IPS-NIHi7 (cell line): ENCODE results near the gene NF1.
"Not testable (repeated sequence)": the region's sequence is repeated elsewhere in the genome, so short reads cannot be mapped to it uniquely, and the experiment has no call there.

Experiments used
- DNase-seq: peaks from one replicate; pipeline ENCODE4 v3.0.0; 2012; ENCODE audit warnings: mixed read lengths; ENCODE audit errors: extremely low spot score

The NF1 gene

DNA sequence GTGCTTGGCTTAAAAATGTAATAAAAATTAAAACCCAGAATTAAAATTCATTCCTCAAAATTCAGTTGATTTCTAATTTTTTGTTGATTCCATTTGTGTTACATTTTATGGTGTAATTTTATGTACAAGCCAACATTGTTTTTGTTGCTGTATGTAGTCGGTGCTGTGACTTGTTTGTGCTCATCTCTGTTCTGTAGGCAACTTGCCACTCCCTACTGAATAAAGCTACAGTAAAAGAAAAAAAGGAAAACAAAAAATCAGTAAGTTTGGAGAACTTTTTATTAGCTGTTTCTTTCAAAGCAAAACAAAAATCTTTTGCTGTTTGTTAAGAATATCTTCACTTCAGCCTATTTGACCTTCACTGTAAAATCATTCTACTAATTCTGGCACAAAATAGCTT, 158.0 kb downstream of the NF1 start:
- DNase-seq, result no peak

GRCh38 chr17:31254654-31255053, 159.9 kb downstream of the NF1 start:
- DNase-seq, result no peak

DNA sequence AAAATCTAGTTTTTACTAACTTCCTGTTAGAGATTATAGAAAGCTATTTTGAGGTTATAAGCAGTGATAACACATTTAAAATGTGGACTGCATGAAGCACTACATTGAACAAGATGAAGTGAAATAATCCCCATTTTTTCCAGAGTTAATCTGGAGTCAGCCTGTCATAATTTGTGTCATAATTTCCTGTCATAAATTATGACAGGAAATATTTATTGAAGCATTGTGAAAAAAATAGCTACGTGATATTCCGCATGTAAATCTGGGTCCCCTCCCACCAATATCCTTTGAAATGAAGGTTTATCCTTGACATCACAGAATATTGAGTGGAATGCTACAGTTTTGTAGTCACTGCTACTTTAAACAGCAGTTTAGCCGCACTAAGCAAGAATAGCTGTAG, 162.2 kb downstream of the NF1 start:
- no peak for DNase-seq

DNA sequence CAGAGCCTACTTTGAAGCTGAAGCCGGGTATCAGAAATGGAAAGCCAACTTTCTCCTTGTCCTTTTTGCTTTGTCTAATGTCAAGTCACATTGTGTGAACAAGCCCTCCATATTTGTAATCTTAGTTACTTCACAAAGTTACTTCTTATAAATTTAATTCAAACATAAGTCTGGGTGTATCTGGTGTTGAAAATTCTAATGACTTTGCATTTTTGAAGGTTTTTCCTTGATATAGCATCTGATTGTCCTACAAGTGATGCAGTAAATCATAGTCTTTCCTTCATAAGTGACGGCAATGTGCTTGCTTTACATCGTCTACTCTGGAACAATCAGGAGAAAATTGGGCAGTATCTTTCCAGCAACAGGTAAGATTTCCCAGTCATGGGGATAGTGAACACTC, 165.4 kb downstream of the NF1 start:
- DNase-seq, result no peak

GRCh38 chr17:31261601-31262000, 166.8 kb downstream of the NF1 start:
- DNase-seq, result no peak

- not testable (repeated sequence) for DNase-seq
Observed at GRCh38 chr17:31262923-31263322, 168.1 kb downstream of the NF1 start.

- DNase-seq, result peak; percentile 14
Observed at GRCh38 chr17:31266042-31266441, 171.3 kb downstream of the NF1 start.

DNA sequence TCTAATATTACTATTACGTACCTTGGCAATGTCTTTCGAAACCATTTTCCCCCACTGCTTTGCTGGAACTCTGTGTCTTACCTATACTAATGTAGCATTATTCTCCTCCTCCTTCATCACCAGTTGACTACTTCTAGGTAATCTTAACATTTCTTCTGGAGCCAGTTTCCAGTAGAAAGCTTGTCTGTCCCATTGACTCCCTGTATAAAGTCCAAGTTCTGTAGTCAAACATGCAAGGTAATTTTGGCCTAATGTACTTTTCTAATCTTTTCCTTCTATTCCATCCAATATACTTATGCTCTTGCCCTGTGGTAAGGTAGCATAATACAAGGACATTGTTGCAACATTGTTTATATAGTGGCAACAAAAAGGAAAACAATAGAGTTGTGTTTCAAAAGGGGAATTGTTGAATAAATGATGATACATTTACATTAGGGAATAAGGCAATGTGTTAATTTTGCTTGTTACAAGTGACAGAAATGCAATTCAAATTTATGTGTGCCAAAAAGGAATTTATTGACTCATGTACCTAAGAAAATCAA, 174.3 kb downstream of the NF1 start:
- DNase-seq, result no peak

DNA sequence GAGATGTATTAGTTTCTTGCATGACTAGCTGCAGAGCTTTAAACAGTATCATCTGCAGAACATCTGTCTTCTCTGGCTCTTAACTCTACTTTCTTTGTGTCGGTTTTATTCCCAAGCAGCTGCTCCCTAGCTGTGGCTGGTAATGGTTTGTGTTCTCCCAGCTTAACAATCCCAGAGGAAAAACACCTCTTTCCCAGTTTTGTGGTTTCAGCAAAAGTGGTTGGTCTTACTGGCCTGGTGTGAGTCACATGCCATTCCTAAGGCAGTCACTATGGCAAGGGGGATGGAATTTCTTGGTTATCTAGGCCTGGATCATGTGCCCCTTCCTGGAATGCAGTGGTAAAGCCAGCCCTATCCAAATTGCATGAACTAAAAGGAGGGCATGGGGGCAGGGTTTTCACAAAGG, 174.8 kb downstream of the NF1 start:
- peak; percentile 60 for DNase-seq

DNA sequence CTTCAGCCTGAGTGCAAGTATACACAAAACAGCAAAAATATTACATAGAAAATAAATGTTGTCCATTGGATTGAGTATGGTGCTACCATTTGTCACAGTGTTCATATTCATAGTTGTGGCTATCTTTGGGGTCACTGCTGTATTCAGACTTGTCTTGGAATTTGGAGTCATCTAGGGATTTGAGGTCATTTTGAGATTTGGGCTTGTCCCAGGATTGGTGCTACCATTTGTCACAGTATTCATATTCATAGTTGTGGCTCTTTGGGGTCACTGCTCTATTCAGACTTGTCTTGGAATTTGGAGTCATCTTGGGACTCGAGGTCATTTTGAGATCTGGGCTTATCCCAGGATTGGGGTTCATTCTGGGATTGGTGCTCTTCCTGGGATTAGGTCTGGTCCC, 177.5 kb downstream of the NF1 start:
- no peak for DNase-seq

DNA sequence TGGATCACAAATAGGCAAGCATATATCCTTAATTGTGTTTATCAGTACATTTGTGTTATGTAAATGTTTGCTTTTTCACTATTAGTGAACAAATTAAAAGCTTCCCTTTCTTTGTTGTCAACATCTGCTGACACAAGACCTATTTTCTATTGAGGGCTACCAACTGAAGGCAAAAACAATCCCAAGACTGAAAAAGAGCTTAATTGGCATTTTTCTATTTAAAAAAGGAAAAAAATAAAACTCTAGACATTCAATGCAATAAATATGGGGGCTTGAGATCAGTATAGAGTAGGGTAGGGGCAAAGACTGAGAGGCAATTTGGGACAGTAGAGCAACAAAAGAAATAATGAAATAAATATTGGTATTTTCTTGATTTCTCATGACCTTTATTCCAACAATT, 178.0 kb downstream of the NF1 start:
- DNase-seq, result no peak

- no peak for DNase-seq
Observed at GRCh38 chr17:31273516-31273915, 178.7 kb downstream of the NF1 start.

- no peak for DNase-seq
Observed at GRCh38 chr17:31274252-31274651, 179.5 kb downstream of the NF1 start.

GRCh38 chr17:31275116-31275515, 180.3 kb downstream of the NF1 start:
- no peak for DNase-seq

DNA sequence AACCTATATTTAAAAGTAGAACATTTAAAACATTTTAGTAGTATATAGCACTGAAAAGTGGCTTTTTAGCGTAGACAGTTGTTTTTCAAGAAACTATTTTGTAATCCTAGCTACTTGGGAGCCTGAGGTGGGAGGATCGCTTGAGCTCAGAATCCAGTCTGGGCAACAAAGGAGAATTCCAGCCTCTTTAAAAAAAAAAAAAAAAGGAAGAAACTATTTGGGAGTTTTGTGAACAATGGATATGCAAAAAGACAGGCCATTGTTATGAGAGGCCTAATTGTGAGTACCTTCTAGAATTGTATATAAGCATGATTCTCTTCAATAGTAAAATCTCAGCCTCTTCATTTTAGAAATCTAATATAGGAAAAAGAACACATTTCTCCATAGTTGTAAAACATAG, 184.6 kb downstream of the NF1 start:
- DNase-seq, result no peak

DNA sequence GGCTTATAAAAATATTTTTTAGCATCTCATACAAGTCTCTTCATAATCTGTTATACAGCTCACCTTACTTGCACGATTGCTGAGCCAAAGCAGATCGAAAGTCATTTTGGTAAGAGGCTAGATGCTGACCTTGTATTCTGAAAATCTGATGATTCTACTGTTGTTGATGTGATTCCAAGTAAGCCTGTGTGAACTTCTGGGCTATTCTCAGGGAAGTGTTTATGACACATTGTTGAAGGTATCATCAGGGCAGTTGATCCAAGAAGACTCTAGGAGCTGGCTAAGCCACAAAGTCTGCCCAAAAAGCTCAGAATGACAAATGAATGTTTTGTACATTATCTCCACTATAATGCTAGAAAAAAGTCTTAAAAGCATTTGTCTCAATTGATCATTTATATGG, 186.3 kb downstream of the NF1 start:
- no peak for DNase-seq

- DNase-seq, result no peak
Observed at GRCh38 chr17:31283841-31284240, 189.1 kb downstream of the NF1 start.

GRCh38 chr17:31286587-31286986, 191.8 kb downstream of the NF1 start:
- DNase-seq, result no peak

GRCh38 chr17:31287932-31288331, 193.2 kb downstream of the NF1 start:
- not testable (repeated sequence) for DNase-seq

DNA sequence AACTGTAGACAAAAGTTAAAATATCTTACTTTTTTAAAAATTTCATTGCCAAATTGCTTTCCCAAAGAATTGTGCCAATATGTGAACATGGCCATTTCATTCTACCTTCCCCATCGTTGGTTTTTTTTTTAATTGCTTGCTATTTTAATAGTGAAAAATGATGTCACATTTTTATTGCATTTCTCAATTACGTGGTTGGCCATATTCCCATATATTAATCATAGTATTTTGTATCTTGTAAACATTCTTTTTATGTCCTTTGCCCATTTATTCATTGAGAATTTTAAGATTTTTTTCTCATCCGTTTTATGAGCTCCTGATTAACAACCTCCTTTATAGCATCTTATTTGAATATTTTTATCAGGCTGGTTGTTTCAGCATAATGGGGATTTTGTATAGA, 195.0 kb downstream of the NF1 start:
- no peak for DNase-seq

- no peak for DNase-seq
Observed at GRCh38 chr17:31291820-31292219, 197.0 kb downstream of the NF1 start.

DNA sequence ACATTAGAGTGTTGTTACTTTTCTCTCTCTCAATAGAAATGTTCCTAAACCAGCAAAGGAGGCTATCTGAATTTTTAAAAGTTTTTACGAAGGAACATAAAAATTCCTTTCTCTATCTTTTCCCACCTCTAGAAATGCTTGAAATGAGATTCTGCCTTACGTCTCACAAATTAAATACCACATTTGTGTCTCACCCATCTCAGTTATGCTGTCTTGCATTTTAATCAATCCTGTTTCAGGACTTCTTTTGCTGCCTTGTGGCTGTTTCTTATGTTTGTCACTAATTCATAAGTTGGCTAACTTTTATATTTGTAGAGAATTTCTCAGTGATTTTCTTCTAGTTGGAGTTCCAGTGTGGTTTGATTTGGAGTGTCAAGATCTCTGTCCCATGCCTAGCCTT, 198.8 kb downstream of the NF1 start:
- DNase-seq, result no peak

- no peak for DNase-seq
Observed at GRCh38 chr17:31294231-31294630, 199.5 kb downstream of the NF1 start.

GRCh38 chr17:31294820-31295488, 200.2 kb downstream of the NF1 start:
- DNase-seq, result no peak
